Posterior cingulate gyrus (tissue), 11 donors: Measurements from ENCODE around the gene LAMA2.

ENCODE experiments used
- DNase-seq, 10 donors: peaks; one replicate each; pipeline versions ENCODE4 v3.0.0 to v3.0.0-alpha.2; 2020 to 2021; ENCODE audit warnings: mixed read lengths in 3 of 10
- intact Hi-C: fragments of 100-400 bp; cut with DNase I; formaldehyde crosslinking; loops from one replicate; pipeline ENCODE4 v1.15.1; 2023

The LAMA2 gene

DNA sequence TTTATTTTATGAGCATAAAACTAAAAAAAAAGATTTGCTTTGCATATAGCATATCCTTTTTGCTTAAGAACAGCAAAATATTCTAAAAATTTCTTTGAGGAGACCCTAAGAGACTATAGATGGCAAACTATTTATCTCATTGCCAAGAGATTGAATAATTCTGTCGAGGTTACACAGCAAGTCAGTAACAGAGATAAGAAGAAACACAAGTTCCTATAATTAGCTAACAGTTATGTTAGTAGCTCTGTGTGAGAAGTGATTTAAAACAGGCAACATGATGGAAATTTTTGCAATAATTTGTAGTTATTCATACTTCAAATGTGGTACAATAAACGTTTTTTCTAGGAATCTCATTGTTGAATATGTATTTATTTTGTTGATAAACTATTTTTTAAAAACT, 9.1 kb downstream of the LAMA2 start:
- intact Hi-C loops = no loop called here
- DNase-seq = no peak

DNA sequence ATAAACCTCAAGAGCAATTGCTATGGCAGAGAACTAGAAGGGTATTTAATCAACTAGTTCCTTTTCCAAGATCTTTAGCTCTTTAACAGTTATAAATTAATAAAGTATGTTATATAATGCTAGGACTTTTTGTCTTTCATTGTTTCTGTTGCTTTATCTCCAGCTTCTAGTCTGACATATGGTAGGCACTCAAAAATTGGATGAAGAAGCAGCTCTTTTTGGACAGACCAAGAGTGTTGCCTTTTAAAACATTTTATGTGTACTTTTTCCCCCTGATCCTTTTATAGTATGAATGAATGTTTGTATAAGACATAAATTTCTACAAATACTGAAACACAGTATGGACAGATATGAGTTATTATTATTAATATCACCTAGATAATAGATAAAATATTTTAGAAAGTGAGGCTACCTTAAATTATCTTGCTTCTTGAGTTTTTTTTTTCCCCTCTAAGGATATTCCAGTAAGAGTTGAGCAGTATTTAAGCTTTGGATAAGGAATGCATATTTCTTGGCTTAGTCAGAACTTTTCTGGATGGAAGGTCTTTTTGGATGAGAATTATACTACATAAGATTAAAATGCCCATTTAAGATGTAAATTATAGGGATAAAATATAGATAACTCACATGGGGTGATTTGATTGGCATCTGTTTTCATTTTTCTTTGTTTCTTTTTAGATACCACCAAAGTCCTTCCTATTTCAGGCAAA, 16.6 kb downstream of the LAMA2 start:
- no peak for DNase-seq
- intact Hi-C loops = no loop called here

DNA sequence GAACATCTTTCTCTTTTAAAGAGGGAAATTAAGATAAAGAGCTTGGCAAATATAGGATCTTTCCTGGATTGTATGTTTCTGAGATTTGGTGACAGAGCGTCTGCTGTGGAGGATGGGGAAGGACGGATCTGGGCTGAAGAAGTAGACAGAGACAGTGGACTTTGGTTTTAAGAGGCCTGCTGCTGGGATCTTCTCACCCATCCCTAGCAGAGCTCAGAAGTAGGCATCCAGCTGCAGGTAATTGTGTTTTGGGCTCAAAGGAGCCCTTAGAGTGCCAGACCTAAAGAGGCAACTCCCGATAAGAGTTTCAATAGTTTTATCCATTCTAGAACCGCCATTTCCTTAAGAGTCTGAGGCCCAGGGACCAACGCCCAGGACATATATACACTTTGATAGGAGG, 20.8 kb downstream of the LAMA2 start:
- intact Hi-C loops = no loop called here
- DNase-seq = no peak

DNA sequence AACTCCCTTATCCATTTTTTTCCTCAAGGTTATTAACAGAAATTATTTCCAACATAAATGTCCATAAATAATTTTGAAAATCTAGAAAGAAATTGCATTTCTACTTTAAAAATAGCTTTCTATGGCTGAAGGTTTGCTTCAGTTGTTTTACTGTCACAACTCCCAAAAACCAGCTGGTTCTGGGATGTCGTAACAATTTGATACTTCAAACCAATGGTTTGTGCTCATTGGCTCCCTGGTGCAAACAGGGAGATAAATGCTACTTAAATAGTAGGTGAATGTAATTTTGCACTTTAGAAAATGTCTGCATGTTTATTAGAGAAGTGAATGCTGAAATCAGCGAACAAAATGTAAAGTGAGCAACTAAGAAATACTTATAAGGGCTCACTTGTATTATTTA, 31.1 kb downstream of the LAMA2 start:
- no peak for DNase-seq
- intact Hi-C loops = no loop called here

DNA sequence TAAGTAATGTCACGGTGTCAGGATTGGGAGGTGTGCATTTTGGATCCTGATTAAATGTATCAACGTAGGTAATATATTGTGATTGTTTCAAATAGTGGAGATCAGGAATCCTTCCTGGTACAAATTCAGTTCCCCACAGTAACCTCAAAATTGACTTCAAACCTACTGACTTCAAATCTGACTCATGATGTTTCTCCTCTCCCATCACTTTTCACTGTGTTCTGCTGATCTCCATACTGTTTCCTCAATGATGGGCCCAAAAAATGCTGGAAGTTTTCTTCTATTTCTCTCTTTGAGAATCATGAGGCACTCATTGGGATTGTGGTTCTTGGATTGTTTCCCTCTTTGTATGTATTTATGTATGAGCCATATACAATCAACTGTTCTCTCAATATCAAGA, 35.9 kb downstream of the LAMA2 start:
- DNase-seq = no peak
- intact Hi-C loops = no loop called here

DNA sequence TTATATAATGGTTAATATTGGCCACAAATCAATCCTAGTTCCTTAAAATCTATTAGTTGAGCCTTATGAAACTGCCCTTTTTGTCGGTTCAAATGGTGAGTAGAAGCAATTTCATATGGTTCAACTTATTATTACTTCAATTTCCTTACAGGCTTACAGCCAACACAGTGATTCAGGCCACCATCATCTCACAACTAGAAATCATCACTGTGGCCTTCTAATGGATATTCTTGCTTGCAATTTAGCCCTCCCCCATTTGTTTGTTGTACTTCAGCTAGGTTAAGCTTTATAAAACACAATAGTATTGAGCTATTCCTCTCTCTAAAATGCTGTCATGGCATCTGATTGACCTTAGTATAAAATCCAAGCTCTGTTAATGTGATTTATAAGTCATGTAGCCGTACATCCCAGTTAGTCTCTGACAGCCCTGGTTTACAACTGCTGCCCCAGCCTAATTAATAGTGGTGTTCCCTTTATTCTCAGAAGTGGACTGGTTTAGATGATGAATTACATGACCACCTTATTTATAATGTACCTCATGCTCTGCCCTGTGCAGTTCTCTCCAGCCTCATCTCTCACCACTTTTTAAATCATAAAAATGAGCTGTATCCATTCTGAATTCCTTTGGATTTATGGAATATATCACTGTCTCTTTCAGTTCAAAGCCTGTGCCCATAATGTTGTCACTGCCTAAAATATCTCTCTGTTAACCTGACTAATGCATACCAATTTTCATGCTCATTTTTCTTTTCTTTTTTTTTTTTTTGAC, 36.7 kb downstream of the LAMA2 start:
- intact Hi-C loops = no loop called here

GRCh38 chr6:128925765-128926164, 42.8 kb downstream of the LAMA2 start:
- DNase-seq = no peak
- intact Hi-C loops = no loop called here

More for the DNA sequence above, 36.7 kb downstream of the LAMA2 start:
- no peak for DNase-seq

DNA sequence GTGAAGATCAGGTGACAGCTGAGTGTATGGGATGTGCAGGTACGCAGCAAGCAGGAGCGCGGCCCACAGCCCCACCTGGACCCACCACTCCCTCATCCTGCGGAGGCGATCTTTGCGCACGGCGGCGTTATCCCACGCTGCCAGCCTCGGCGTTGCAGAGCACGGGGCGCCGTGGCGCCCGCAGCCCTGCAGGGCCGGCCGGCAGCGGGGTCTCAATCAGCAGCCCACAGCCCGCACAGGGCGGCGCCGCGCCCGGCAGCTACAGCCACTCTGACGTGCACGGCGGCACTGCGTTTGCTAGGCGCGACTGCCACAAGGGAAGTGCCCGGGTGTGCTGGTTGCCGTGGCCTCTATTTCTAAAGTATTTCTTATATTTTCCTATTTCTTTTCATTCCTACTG, 46.9 kb downstream of the LAMA2 start:
- peak in 4 of 10 donors; percentile 8 to 82 (median 64) for DNase-seq
- intact Hi-C loops = no loop called here

DNA sequence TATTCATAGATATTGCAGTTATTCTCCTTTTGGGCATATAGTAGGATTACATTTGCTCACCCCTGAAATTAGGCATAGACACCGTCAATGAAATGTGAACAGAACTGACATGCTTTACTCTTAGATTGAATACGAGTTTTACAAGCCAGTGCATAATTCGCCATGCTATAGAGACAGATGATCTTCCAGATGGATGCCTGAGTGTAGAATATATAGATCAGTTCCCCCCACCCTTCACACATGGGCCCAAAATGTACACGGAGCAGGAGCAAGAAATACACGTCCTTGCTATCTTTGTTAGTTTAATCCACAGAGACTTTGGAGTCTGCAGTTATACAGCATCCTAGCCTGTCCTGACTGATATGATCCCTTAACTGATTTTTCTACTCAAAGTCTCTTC, 47.4 kb downstream of the LAMA2 start:
- no peak for DNase-seq
- intact Hi-C loops = no loop called here

- intact Hi-C loops = no loop called here
Observed at GRCh38 chr6:128932061-128932460, 49.1 kb downstream of the LAMA2 start.

GRCh38 chr6:128950864-128951263, 67.9 kb downstream of the LAMA2 start:
- DNase-seq = no peak
- intact Hi-C loops = no loop called here

More at GRCh38 chr6:128932061-128932460, 49.1 kb downstream of the LAMA2 start:
- no peak for DNase-seq

GRCh38 chr6:128952902-128953301, 70.0 kb downstream of the LAMA2 start:
- no peak for DNase-seq
- intact Hi-C loops = no loop called here

DNA sequence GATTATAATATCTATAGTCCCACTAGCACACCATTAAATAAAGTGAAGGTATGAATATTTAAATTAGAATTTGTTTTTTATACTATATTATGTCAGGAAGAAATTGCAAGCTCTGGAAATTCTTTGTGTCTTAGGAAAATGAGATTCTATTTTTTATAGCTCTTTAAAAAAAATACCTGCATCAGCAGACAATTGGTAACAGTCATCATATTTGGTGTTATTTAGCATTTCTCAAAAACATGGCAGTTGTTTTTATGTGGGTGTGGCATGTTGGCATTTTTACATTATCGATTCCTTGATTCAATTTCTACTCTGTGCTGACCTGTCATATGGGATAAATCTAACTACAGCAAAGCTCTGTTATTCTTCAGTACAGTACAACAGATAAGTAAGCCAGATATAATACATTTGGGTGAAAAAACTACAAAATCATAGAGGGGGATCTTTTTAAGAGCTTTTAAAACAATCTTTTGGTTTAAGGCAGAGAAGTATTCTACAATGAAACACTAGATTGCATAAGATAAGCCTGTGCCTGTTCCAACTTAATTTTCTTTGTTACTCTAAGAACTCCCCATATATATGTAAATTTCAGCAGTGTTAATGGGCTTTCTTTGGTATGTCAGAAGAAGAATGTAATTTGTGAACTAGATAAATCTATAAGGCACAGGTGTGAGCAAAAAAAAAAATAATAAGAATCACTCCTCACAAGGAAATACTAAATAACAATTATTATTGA, 71.5 kb downstream of the LAMA2 start:
- intact Hi-C loops = no loop called here
- no peak for DNase-seq

GRCh38 chr6:128963561-128963960, 80.6 kb downstream of the LAMA2 start:
- DNase-seq = no peak
- intact Hi-C loops = no loop called here

- intact Hi-C loops = no loop called here
- no peak for DNase-seq
Observed at GRCh38 chr6:128964233-128964755, 81.4 kb downstream of the LAMA2 start.

- DNase-seq = no peak
Observed at GRCh38 chr6:128964771-128965170, 81.8 kb downstream of the LAMA2 start.

GRCh38 chr6:128966934-128967333, 84.0 kb downstream of the LAMA2 start:
- intact Hi-C loops = no loop called here
- DNase-seq = no peak

More at GRCh38 chr6:128964771-128965170, 81.8 kb downstream of the LAMA2 start:
- intact Hi-C loops = no loop called here

DNA sequence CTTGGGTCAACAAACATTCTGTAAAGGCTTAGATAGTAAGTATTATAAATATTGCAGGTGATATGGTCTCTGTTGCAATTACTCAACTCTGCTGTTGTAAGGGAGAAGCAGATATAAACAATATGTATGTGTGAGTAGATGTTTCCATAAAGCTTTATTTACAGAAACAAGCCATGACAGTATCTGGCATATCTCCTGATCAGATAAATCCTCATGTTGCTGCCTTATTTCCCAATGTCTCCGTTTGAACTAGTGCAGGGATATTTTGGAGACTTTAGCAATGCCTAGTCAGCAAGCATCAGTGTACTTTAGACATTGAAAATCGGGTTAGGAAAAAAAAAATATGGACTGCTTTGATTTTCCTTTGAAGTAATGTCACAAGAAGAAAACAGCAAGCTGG, 96.1 kb downstream of the LAMA2 start:
- DNase-seq = no peak
- intact Hi-C loops = no loop called here

GRCh38 chr6:128981716-128982115, 98.8 kb downstream of the LAMA2 start:
- intact Hi-C loops = no loop called here
- DNase-seq = no peak

- intact Hi-C loops = no loop called here
- DNase-seq = no peak
Observed at GRCh38 chr6:128990360-128990759, 107.4 kb downstream of the LAMA2 start.

DNA sequence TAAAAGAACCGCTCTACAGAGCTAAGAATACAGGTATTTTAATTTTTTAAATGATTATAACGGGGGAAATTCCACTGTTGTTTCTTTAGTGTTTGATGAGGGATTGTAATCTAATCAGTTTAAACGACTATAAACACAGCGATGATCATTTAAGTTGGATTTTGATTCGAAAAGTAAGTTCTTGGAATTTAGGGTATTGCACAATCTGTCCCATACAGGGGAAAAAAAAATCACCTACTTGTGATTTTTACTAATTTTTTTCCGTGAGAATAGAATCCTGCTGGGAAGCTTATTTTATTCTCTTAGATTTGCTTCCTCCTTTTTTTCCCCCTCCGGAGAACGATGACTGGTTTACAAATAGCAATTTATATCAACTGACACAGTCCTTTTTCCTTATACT, 108.0 kb downstream of the LAMA2 start:
- intact Hi-C loops = no loop called here
- no peak for DNase-seq
